ENCODE measurements around the gene INPP4A. TPM values are rescaled to one million over a fixed set of nuclear protein-coding genes. Genes with fewer than 3 reads are reported as not detected.

The INPP4A gene
- polyA plus RNA-seq, 1 donor (not counting 4 experiments of a cell fraction or from before 2014, with no cell fraction given): 10.7 TPM

DNA sequence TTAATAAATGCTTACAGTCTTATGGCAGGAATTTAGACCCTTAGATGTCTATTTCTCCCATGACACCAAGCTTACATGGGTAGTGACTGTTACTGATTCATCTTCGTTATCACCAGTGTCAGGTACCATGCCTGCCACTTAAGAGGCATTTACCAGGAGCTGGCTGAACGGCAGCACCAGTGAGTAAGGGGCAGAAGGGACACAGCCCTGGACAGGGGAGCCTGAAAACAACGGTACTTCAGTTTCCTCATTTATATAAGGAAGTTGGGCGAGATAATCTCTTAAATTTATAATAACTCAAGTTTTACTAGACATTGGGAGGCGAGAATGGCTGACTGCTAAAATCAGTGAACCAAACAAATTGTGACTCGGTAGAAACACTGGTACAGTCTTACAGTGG lies 162.4 kb downstream of the INPP4A start:
- H4K20me1 ChIP-seq (ENCODE audit: control insufficient read depth, extremely low read depth, insufficient read depth, low read length): no peaks in the 10 kb centered on the region
- peaks cover 68% of the 10 kb centered on the region for H3K79me2 ChIP-seq (ENCODE audit: control insufficient read depth, insufficient read depth, low read length)
- H3K9me3 ChIP-seq (ENCODE audit: control insufficient read depth, low read depth, low read length): no peaks in the 10 kb centered on the region
- H3K4me3 ChIP-seq (ENCODE audit: control insufficient read depth in 2 of 3, extremely low read depth in 1 of 3, insufficient read depth in 2 of 3, low read depth in 1 of 3, low read length in 3 of 3): peak overlapping the region in 2 of 3 experiments; percentile 98 to 99
- H3K9me1 ChIP-seq (ENCODE audit: control insufficient read depth, extremely low read depth, insufficient read depth, low read length): peaks cover 3% of the 10 kb centered on the region
- H3K27ac ChIP-seq (ENCODE audit: control insufficient read depth, insufficient read depth, low read length): peak overlapping the region; percentile 94
- H3K27me3 ChIP-seq (ENCODE audit: control insufficient read depth, extremely low read depth, insufficient read depth, low read length): no peaks in the 10 kb centered on the region
- H2AFZ ChIP-seq (ENCODE audit: control insufficient read depth, low read length): no peak overlapping the region
- TF ChIP-seq, protein P1, sequence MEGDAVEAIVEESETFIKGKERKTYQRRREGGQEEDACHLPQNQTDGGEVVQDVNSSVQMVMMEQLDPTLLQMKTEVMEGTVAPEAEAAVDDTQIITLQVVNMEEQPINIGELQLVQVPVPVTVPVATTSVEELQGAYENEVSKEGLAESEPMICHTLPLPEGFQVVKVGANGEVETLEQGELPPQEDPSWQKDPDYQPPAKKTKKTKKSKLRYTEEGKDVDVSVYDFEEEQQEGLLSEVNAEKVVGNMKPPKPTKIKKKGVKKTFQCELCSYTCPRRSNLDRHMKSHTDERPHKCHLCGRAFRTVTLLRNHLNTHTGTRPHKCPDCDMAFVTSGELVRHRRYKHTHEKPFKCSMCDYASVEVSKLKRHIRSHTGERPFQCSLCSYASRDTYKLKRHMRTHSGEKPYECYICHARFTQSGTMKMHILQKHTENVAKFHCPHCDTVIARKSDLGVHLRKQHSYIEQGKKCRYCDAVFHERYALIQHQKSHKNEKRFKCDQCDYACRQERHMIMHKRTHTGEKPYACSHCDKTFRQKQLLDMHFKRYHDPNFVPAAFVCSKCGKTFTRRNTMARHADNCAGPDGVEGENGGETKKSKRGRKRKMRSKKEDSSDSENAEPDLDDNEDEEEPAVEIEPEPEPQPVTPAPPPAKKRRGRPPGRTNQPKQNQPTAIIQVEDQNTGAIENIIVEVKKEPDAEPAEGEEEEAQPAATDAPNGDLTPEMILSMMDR (optimal IDR thresholded peaks at IDR 0.05 in 1 of 3, IDR thresholded peaks at IDR 0.05 in 1 of 3, conservative IDR thresholded peaks at IDR 0.05 in 1 of 3; ENCODE audit: extremely low read depth in 1 of 3, insufficient read depth in 2 of 3, low read length in 3 of 3): no peak
- no peak for TF ChIP-seq EZH2 (IDR thresholded peaks at IDR 0.05; ENCODE audit: low read length)
- H3K9ac ChIP-seq (ENCODE audit: control insufficient read depth, extremely low read depth, insufficient read depth, low read length): peak overlapping the region; percentile 97
- peaks cover 26% of the 10 kb centered on the region for H3K4me1 ChIP-seq (ENCODE audit: control insufficient read depth, extremely low read depth, insufficient read depth, low read length)
- dilution Hi-C loops (cut with MboI; ENCODE audit: extremely low pct_ligation_motif_present, low sequenced_read_pairs): no loop called here
- H3K36me3 ChIP-seq (ENCODE audit: control insufficient read depth in 2 of 2, extremely low read depth in 1 of 2, insufficient read depth in 2 of 2, low read length in 2 of 2): peaks cover 11 to 14% of the 10 kb centered on the region in 2 experiments
- peak overlapping the region; percentile 100 for H3K4me2 ChIP-seq (ENCODE audit: control insufficient read depth, extremely low read depth, insufficient read depth, low read depth, low read length)
- DNase-seq (ENCODE audit: low read depth, low spot score): no peak
- no peak for FAIRE-seq

GRCh38 chr2:98607741-98608115 lies 163.1 kb downstream of the INPP4A start:
- H3K9me1 ChIP-seq (ENCODE audit: control insufficient read depth, extremely low read depth, insufficient read depth, low read length): peaks cover 3% of the 10 kb centered on the region
- H3K36me3 ChIP-seq (ENCODE audit: control insufficient read depth in 2 of 2, extremely low read depth in 1 of 2, insufficient read depth in 2 of 2, low read length in 2 of 2): peaks cover 10 to 14% of the 10 kb centered on the region in 2 experiments
- peak overlapping the region; percentile 97 for H3K9ac ChIP-seq (ENCODE audit: control insufficient read depth, extremely low read depth, insufficient read depth, low read length)
- DNase-seq (ENCODE audit: low read depth, low spot score) (no peak), FAIRE-seq (no peak)
- H3K4me3 ChIP-seq (ENCODE audit: control insufficient read depth in 2 of 3, extremely low read depth in 1 of 3, insufficient read depth in 2 of 3, low read depth in 1 of 3, low read length in 3 of 3): peak overlapping the region; percentile 96 to 99 (median 98)
- H3K4me2 ChIP-seq (ENCODE audit: control insufficient read depth, extremely low read depth, insufficient read depth, low read depth, low read length): peak overlapping the region; percentile 100
- no peaks in the 10 kb centered on the region for H3K27me3 ChIP-seq (ENCODE audit: control insufficient read depth, extremely low read depth, insufficient read depth, low read length)
- H3K4me1 ChIP-seq (ENCODE audit: control insufficient read depth, extremely low read depth, insufficient read depth, low read length): peaks cover 26% of the 10 kb centered on the region
- no peak for TF ChIP-seq EZH2 (IDR thresholded peaks at IDR 0.05; ENCODE audit: low read length)
- TF ChIP-seq, protein P1 (optimal IDR thresholded peaks at IDR 0.05 in 1 of 3, IDR thresholded peaks at IDR 0.05 in 1 of 3, conservative IDR thresholded peaks at IDR 0.05 in 1 of 3; ENCODE audit: extremely low read depth in 1 of 3, insufficient read depth in 2 of 3, low read length in 3 of 3): no peak
- H4K20me1 ChIP-seq (ENCODE audit: control insufficient read depth, extremely low read depth, insufficient read depth, low read length): no peaks in the 10 kb centered on the region
- peak overlapping the region; percentile 94 for H3K27ac ChIP-seq (ENCODE audit: control insufficient read depth, insufficient read depth, low read length)
- dilution Hi-C loops (cut with MboI; ENCODE audit: extremely low pct_ligation_motif_present, low sequenced_read_pairs): no loop called here
- H3K9me3 ChIP-seq (ENCODE audit: control insufficient read depth, low read depth, low read length): no peaks in the 10 kb centered on the region
- peak overlapping the region; percentile 96 for H2AFZ ChIP-seq (ENCODE audit: control insufficient read depth, low read length)
- peaks cover 68% of the 10 kb centered on the region for H3K79me2 ChIP-seq (ENCODE audit: control insufficient read depth, insufficient read depth, low read length)
